A549 (cell line): ENCODE measurements around the gene MTMR11. TPM values are rescaled to one million over a fixed set of nuclear protein-coding genes. Genes with fewer than 3 reads are reported as not detected.

Experiments used
- ATAC-seq, 2 experiments: fragments of 200-7000 bp in 1 of 2; fragments of >200 bp in 1 of 2; cut with Nextera tagmentation in 1 of 2; cut with Tn5 transposase in 1 of 2; 3 replicates each; pipeline versions ENCODE4 v1.8.0 to v1.9.1; 2018 to 2020; ENCODE audit warnings: mild to moderate bottlenecking in 1 of 2, moderate library complexity in 1 of 2
- CTCF ChIA-PET: fragments of 300-600 bp; sonication (Branson Sonifier 250); formaldehyde crosslinking; extraction: SDS; loops from one replicate; lab custom pipeline; 2021; ENCODE audit warnings: antibody characterized with exemption, inconsistent platforms; lab: Yijun Ruan, JAX
- POLR2A ChIA-PET: fragments of 350-600 bp; formaldehyde crosslinking; extraction: SDS; loops from one replicate; lab custom pipeline; 2021; ENCODE audit warnings: antibody characterized with exemption, inconsistent platforms; lab: Yijun Ruan, JAX
- DNase-seq, 2 experiments: peaks; one replicate each; pipeline versions ENCODE4 v3.0.0 to v3.0.0-alpha.2; 2011 to 2016; ENCODE audit warnings: low read depth in 1 of 2, low spot score in 1 of 2
- FAIRE-seq: peaks from 2 replicates; lab custom pipeline; 2011; peaks lifted over from hg19 to GRCh38; lab: Jason Lieb, UNC
- H3K27ac ChIP-seq, 2 experiments: fragments of >200 bp; sonication (Bioruptor Twin); formaldehyde crosslinking; 3 replicates each; pipeline ENCODE4 v1.5.1; 2016 to 2017
- H3K4me1 ChIP-seq: fragments of >200 bp; sonication (Bioruptor Twin); formaldehyde crosslinking; 3 replicates; pipeline ENCODE4 v1.6.1; 2016
- H3K4me2 ChIP-seq: fragments of >200 bp; sonication (Bioruptor Twin); formaldehyde crosslinking; 3 replicates; pipeline ENCODE4 v1.6.1; 2016
- H3K4me3 ChIP-seq: fragments of >200 bp; sonication (Bioruptor Twin); formaldehyde crosslinking; 3 replicates; pipeline ENCODE4 v1.5.1; 2016
- H3K9me3 ChIP-seq: fragments of >200 bp; sonication (Bioruptor Twin); formaldehyde crosslinking; 3 replicates; pipeline ENCODE4 v1.6.1; 2016
- CBX2 ChIP-seq: fragments of 200-600 bp; sonication (generic); IDR thresholded peaks from 2 replicates; pipeline ENCODE4 v1.6.1; 2016; ENCODE audit warnings: low read depth, mild to moderate bottlenecking, borderline replicate concordance
- CEBPB ChIP-seq, 2 experiments: fragments of >200 bp in 1 of 2; sonication (Bioruptor Twin) in 1 of 2; formaldehyde crosslinking in 1 of 2; IDR thresholded peaks; 2 replicates each; pipeline ENCODE4 v1.6.1; 2012 to 2016
- CHD2 ChIP-seq: fragments of 150-350 bp; IDR thresholded peaks from 2 replicates; pipeline ENCODE4 v1.6.1; 2014; ENCODE audit warnings: low read length; ENCODE audit not compliant: partially characterized antibody
- EHMT2 ChIP-seq: fragments of 200-600 bp; sonication (generic); IDR thresholded peaks from 2 replicates; pipeline ENCODE4 v1.6.1; 2016; ENCODE audit warnings: antibody characterized with exemption, low read depth, mild to moderate bottlenecking, moderate library complexity
- ESRRA ChIP-seq: fragments of 150-350 bp; IDR thresholded peaks from 2 replicates; pipeline ENCODE4 v1.6.1; 2014; ENCODE audit warnings: mild to moderate bottlenecking, low read length, borderline replicate concordance
- FOSL2 ChIP-seq, 2 experiments: fragments of 450-650 bp in 1 of 2; fragments of >200 bp in 1 of 2; sonication (Bioruptor Twin) in 1 of 2; formaldehyde crosslinking; IDR thresholded peaks; 2 replicates each; pipeline versions ENCODE4 v1.5.0 to v1.6.1; 2016 to 2020; ENCODE audit warnings: mild to moderate bottlenecking in 1 of 2, moderate library complexity in 1 of 2
- FOXS1 ChIP-seq: fragments of 250-450 bp; sonication (Bioruptor Pico); IDR thresholded peaks from 2 replicates; pipeline ENCODE4 v1.5.0; 2020; ENCODE audit warnings: mild to moderate bottlenecking, moderate library complexity
- HDAC2 ChIP-seq: fragments of 200-600 bp; sonication (generic); IDR thresholded peaks from 2 replicates; pipeline ENCODE4 v1.6.1; 2016
- HEYL ChIP-seq: fragments of 250-450 bp; sonication (Bioruptor Pico); IDR thresholded peaks from 2 replicates; pipeline ENCODE4 v1.8.0; 2021; ENCODE audit warnings: mild to moderate bottlenecking, moderate library complexity
- HOXB13 ChIP-seq: fragments of 250-450 bp; sonication (Bioruptor Pico); IDR thresholded peaks from 2 replicates; pipeline ENCODE4 v1.5.0; 2020; ENCODE audit warnings: low read depth, mild to moderate bottlenecking, moderate library complexity
- JUNB ChIP-seq: fragments of >200 bp; sonication (Bioruptor Twin); formaldehyde crosslinking; IDR thresholded peaks from 2 replicates; pipeline ENCODE4 v1.6.1; 2016
- KDM1A ChIP-seq: fragments of 200-600 bp; sonication (generic); IDR thresholded peaks from 2 replicates; pipeline ENCODE4 v1.6.1; 2016; ENCODE audit warnings: low read depth, mild to moderate bottlenecking
- KDM5A ChIP-seq: fragments of 200-600 bp; sonication (generic); IDR thresholded peaks from 2 replicates; pipeline ENCODE4 v1.6.1; 2016; ENCODE audit warnings: antibody characterized with exemption, mild to moderate bottlenecking
- MYC ChIP-seq: IDR thresholded peaks from 2 replicates; pipeline ENCODE4 v1.6.1; 2012; ENCODE audit warnings: mild to moderate bottlenecking, inconsistent platforms, low read length, improper control_type of control experiment, borderline replicate concordance
- RAD21 ChIP-seq, 2 experiments: fragments of >200 bp in 1 of 2; sonication (Bioruptor Twin) in 1 of 2; formaldehyde crosslinking in 1 of 2; IDR thresholded peaks in 1 of 2; conservative IDR thresholded peaks in 1 of 2; 2 replicates in 1 of 2; 3 replicates in 1 of 2; pipeline ENCODE4 v1.6.1; 2012 to 2018; ENCODE audit warnings: inconsistent platforms in 1 of 2
- RCOR1 ChIP-seq: fragments of 150-350 bp; IDR thresholded peaks from 2 replicates; pipeline ENCODE4 v1.6.1; 2014; ENCODE audit warnings: antibody characterized with exemption, low read length, low read depth
- RFX5 ChIP-seq: fragments of 450-650 bp; IDR thresholded peaks from 2 replicates; pipeline ENCODE4 v1.7.1; 2014; ENCODE audit warnings: antibody characterized with exemption, mild to moderate bottlenecking, moderate library complexity
- RNF2 ChIP-seq: fragments of 200-600 bp; sonication (generic); IDR thresholded peaks from 2 replicates; pipeline ENCODE4 v1.6.1; 2016; ENCODE audit warnings: low read depth, mild to moderate bottlenecking, antibody characterized with exemption, moderate library complexity, borderline replicate concordance
- SMC3 ChIP-seq: fragments of >200 bp; sonication (Bioruptor Twin); formaldehyde crosslinking; IDR thresholded peaks from 3 replicates; pipeline ENCODE4 v1.6.1; 2018; ENCODE audit warnings: inconsistent platforms
- TP53 ChIP-seq: fragments of 250-450 bp; sonication (Bioruptor Pico); IDR thresholded peaks from 2 replicates; pipeline ENCODE4 v1.5.0; 2021; ENCODE audit warnings: mild to moderate bottlenecking, moderate library complexity
- WGBS: methylation state at CpG from one replicate; pipeline ENCODE4 v1.1.6; 2017; ENCODE audit errors: missing lambda C conversion rate; 5-methylcytosine and 5-hydroxymethylcytosine counted together
- polyA plus RNA-seq, 4 experiments: library from polyadenylated mRNA; depleted of rRNA in 3 of 4; stranded (reverse); fragments of >200 nt; fragmentation: RNase III in 1 of 4; extraction: RNeasy Plus Mini Kit Qiagen cat#74134 plus additional on column Dnase treatment in 1 of 4; gene quantifications; 2 replicates in 3 of 4; 3 replicates in 1 of 4; pipeline ENCODE4 v1.2.3, GENCODE V29; 2011 to 2017
- TF ChIP-seq, protein P1 (sequence below): IDR thresholded peaks from 2 replicates; pipeline ENCODE4 v1.6.1; 2012
- TF ChIP-seq, protein P2 (sequence below): IDR thresholded peaks from 2 replicates; pipeline ENCODE4 v1.6.1; 2012; ENCODE audit warnings: low read depth, borderline replicate concordance
- TF ChIP-seq, protein P3 (sequence below): fragments of >200 bp; sonication (Bioruptor Twin); formaldehyde crosslinking; IDR thresholded peaks from 2 replicates; pipeline ENCODE4 v1.6.1; 2016

MTMR11 gene
- polyA plus RNA-seq, 2 of the 4 experiments (the other 2 are of a cell fraction): 16.2 to 31.2 TPM

DNA sequence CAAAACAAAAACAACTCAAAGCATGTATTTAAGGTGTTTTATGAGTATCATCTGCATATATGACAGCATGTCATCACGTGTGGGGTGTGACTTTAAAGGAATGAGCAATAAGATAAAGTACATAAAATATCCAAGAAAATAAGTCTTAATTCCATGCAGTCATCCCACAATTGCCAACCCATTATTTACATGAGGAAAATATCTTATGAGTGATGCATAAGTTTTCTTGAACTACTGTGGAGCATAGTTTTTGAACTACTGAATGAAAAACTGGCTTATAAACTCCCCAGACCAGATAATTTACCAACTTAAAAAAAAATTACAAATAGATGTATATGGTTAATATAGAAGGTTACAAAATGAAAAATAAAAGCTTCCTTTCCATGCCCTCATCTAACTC lies 29.7 kb upstream of the MTMR11 start:
- H3K4me1 ChIP-seq: no peaks in the 10 kb centered on the region
- no peak overlapping the region for H3K4me3 ChIP-seq
- no peak for DNase-seq
- H3K27ac ChIP-seq: no peak overlapping the region
- H3K9me3 ChIP-seq: no peaks in the 10 kb centered on the region
- 35% methylated on average over 1 of the region's 1 CpG for WGBS
- no peak overlapping the region for H3K4me2 ChIP-seq
- ChIA-PET CTCF (interaction anchor here (1.4 kb wide), 1 partner anchor 80 kb away, joined by 4 read pairs; no protein-coding TSS in a partner anchor), POLR2A (no interaction called here)
- no peak for TF ChIP-seq HOXB13 (CRISPR knock-in tag)
- no peak for TF ChIP-seq RNF2
- TF ChIP-seq RFX5: no peak
- no peak for TF ChIP-seq KDM1A
- TF ChIP-seq RAD21 (conservative IDR thresholded peaks at IDR 0.05 in 1 of 2, IDR thresholded peaks at IDR 0.05 in 1 of 2): no peak
- TF ChIP-seq MYC: no peak
- no peak for TF ChIP-seq CBX2
- no peak for TF ChIP-seq SMC3
- TF ChIP-seq FOSL2 (IDR thresholded peaks at IDR 0.05): no peak
- no peak for TF ChIP-seq FOSL2 (CRISPR knock-in tag; IDR thresholded peaks at IDR 0.05)
- no peak for TF ChIP-seq ESRRA
- TF ChIP-seq TP53 (CRISPR knock-in tag): no peak
- no peak for TF ChIP-seq HEYL (CRISPR knock-in tag)
- no peak for TF ChIP-seq RCOR1
- no peak for TF ChIP-seq KDM5A
- no peak for TF ChIP-seq EHMT2
- FAIRE-seq: no peak
- ATAC-seq: no peak

DNA sequence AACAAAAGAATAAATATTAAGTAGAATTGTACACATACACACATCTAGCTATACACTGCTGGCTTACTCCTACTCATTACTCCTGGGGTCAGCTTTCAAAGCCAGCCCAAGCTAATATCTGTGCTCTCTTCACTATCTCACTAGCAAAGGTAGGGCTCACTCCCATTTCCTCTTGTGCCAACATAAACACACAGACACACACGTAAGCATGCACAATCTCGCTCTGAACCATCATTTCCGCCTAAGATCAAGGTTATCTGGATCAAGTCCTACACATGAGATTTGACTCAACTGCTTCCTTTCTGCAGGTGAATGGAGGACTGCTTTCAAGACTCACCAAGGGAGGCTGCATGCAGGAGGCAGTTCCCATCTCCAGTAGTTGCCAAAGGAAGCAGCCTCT lies 28.8 kb upstream of the MTMR11 start:
- ATAC-seq: no peak
- Histone ChIP-seq H3K4me1 (no peaks in the 10 kb centered on the region), H3K9me3 (no peaks in the 10 kb centered on the region), H3K4me3 (no peak overlapping the region), H3K27ac (no peak overlapping the region), H3K4me2 (no peak overlapping the region)
- POLR2A ChIA-PET: no interaction called here
- WGBS: 95% methylated on average over 3 of the region's 3 CpGs
- TF ChIP-seq, protein P1, sequence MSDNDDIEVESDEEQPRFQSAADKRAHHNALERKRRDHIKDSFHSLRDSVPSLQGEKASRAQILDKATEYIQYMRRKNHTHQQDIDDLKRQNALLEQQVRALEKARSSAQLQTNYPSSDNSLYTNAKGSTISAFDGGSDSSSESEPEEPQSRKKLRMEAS: no peak
- TF ChIP-seq CBX2 (no peak), RAD21 (conservative IDR thresholded peaks at IDR 0.05 in 1 of 2, IDR thresholded peaks at IDR 0.05 in 1 of 2) (no peak), HDAC2 (no peak), CHD2 (no peak), JUNB (no peak)
- TF ChIP-seq, protein P2, sequence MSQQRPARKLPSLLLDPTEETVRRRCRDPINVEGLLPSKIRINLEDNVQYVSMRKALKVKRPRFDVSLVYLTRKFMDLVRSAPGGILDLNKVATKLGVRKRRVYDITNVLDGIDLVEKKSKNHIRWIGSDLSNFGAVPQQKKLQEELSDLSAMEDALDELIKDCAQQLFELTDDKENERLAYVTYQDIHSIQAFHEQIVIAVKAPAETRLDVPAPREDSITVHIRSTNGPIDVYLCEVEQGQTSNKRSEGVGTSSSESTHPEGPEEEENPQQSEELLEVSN: no peak
- TF ChIP-seq, protein P3, sequence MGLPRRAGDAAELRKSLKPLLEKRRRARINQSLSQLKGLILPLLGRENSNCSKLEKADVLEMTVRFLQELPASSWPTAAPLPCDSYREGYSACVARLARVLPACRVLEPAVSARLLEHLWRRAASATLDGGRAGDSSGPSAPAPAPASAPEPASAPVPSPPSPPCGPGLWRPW: no peak
- no peak for FAIRE-seq
- CTCF ChIA-PET: interaction anchor here (0.6 to 3.7 kb wide), 4 partner anchors 34 to 222 kb away, joined by 3 to 18 read pairs (median 8); no protein-coding TSS in a partner anchor
- no peak for DNase-seq

DNA sequence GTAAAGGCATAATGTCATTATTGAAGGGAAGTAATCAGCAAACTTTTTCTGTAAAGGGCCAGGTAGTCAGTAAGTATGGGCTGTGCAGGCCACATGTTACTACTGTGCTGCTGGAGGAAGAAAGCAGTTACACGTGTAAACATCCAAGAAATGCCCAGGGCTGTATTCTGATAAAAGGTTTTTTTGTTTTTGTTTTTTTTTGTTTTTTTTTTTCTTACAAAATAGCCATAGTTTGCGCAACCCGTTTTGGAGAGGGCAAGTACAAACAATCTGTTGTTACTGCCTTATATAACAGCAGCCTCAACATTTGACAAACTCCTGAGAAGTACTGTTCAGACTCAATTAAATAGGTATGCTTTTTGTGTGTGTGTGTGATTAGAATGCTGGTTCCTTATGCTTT lies 26.7 kb upstream of the MTMR11 start:
- Histone ChIP-seq H3K4me2 (no peak overlapping the region), H3K27ac (no peak overlapping the region), H3K4me1 (no peaks in the 10 kb centered on the region), H3K9me3 (no peaks in the 10 kb centered on the region), H3K4me3 (no peak overlapping the region)
- TF ChIP-seq FOXS1 (CRISPR knock-in tag): no peak
- peak in 1 of 2 experiments; percentile 37; a peak in 1 of 4 replicates for TF ChIP-seq CEBPB (IDR thresholded peaks at IDR 0.05)
- ATAC-seq: no peak
- POLR2A ChIA-PET: no interaction called here
- 76% methylated on average over 3 of the region's 3 CpGs for WGBS
- CTCF ChIA-PET: interaction anchor here (0.6 to 3.7 kb wide), 9 partner anchors 29 to 228 kb away, joined by 3 to 18 read pairs (median 4); no protein-coding TSS in a partner anchor
- FAIRE-seq: no peak
- DNase-seq: no peak
